ENCODE data around the gene TMEM163.
A peak's percentile ranks its signal among the peaks of the same experiment; 100 is the strongest.

The TMEM163 gene

GRCh38 chr2:134693359-134694330 lies 25.2 kb downstream of the TMEM163 start:
- DNase-seq (ENCODE audit: low read depth in 2 of 2, low spot score in 1 of 2), result no peak

GRCh38 chr2:134692499-134692898 lies 26.3 kb downstream of the TMEM163 start:
- no peak for DNase-seq (ENCODE audit: low read depth in 2 of 2, low spot score in 1 of 2)

GRCh38 chr2:134690629-134691215 lies 28.1 kb downstream of the TMEM163 start:
- no peak for DNase-seq (ENCODE audit: low read depth in 2 of 2, low spot score in 1 of 2)

GRCh38 chr2:134689315-134689714 lies 29.5 kb downstream of the TMEM163 start:
- DNase-seq (ENCODE audit: low read depth in 2 of 2, low spot score in 1 of 2), result no peak

GRCh38 chr2:134685967-134686366 lies 32.8 kb downstream of the TMEM163 start:
- DNase-seq (ENCODE audit: low read depth in 2 of 2, low spot score in 1 of 2), result no peak

GRCh38 chr2:134683561-134684112 lies 35.2 kb downstream of the TMEM163 start:
- DNase-seq (ENCODE audit: low read depth in 2 of 2, low spot score in 1 of 2), result no peak

GRCh38 chr2:134682726-134683125 lies 36.1 kb downstream of the TMEM163 start:
- DNase-seq (ENCODE audit: low read depth in 2 of 2, low spot score in 1 of 2), result no peak

GRCh38 chr2:134681201-134681600 lies 37.6 kb downstream of the TMEM163 start:
- DNase-seq (ENCODE audit: low read depth in 2 of 2, low spot score in 1 of 2), result no peak

GRCh38 chr2:134679745-134680144 lies 39.1 kb downstream of the TMEM163 start:
- peak in 1 of 2 donors; percentile 27 for DNase-seq (ENCODE audit: low read depth in 2 of 2, low spot score in 1 of 2)

- DNase-seq (ENCODE audit: low read depth in 2 of 2, low spot score in 1 of 2), result no peak
These were observed 39.5 kb downstream of the TMEM163 start for GRCh38 chr2:134679294-134679693.

- DNase-seq (ENCODE audit: low read depth in 2 of 2, low spot score in 1 of 2), result no peak
These were observed 40.7 kb downstream of the TMEM163 start for GRCh38 chr2:134677856-134678756.

- DNase-seq (ENCODE audit: low read depth in 2 of 2, low spot score in 1 of 2), result no peak
These were observed 41.8 kb downstream of the TMEM163 start for GRCh38 chr2:134676960-134677359.

GRCh38 chr2:134675314-134675713 lies 43.5 kb downstream of the TMEM163 start:
- DNase-seq (ENCODE audit: low read depth in 2 of 2, low spot score in 1 of 2), result no peak

GRCh38 chr2:134674687-134675086 lies 44.1 kb downstream of the TMEM163 start:
- no peak for DNase-seq (ENCODE audit: low read depth in 2 of 2, low spot score in 1 of 2)

- DNase-seq (ENCODE audit: low read depth in 2 of 2, low spot score in 1 of 2), result no peak
These were observed 47.3 kb downstream of the TMEM163 start for GRCh38 chr2:134671513-134671912.

- DNase-seq (ENCODE audit: low read depth in 2 of 2, low spot score in 1 of 2), result no peak
These were observed 47.8 kb downstream of the TMEM163 start for GRCh38 chr2:134670955-134671354.

- DNase-seq (ENCODE audit: low read depth in 2 of 2, low spot score in 1 of 2), result peak in 1 of 2 donors; percentile 44
These were observed 48.8 kb downstream of the TMEM163 start for GRCh38 chr2:134669731-134670669.

- DNase-seq (ENCODE audit: low read depth in 2 of 2, low spot score in 1 of 2), result peak; percentile 40 to 74
These were observed 50.0 kb downstream of the TMEM163 start for GRCh38 chr2:134668821-134669220.

- DNase-seq (ENCODE audit: low read depth in 2 of 2, low spot score in 1 of 2), result no peak
These were observed 51.3 kb downstream of the TMEM163 start for GRCh38 chr2:134667541-134667940.

- DNase-seq (ENCODE audit: low read depth in 2 of 2, low spot score in 1 of 2), result no peak
These were observed 51.7 kb downstream of the TMEM163 start for GRCh38 chr2:134667081-134667480.

Measured in stimulated activated CD8-positive, alpha-beta memory T cell treated with anti-CD3 and anti-CD28 coated beads, Interleukin-4, amount 100 ng/mL, for 4 hours (primary cell).